SKM-1 (cell line): ENCODE results near the gene GBX1.

Experiments used
- DNase-seq: peaks from one replicate; lab custom pipeline; 2025; ENCODE audit not compliant: unreplicated experiment; lab: John Stamatoyannopoulos, UW

Gene GBX1

GRCh38 chr7:151141311-151141854, 26.1 kb downstream of the GBX1 start:
- DNase-seq: no peak

GRCh38 chr7:151140826-151141225, 26.7 kb downstream of the GBX1 start:
- DNase-seq: no peak

- DNase-seq: no peak
These were observed 27.7 kb downstream of the GBX1 start for GRCh38 chr7:151139791-151140190.

GRCh38 chr7:151139071-151139790, 28.3 kb downstream of the GBX1 start:
- DNase-seq: no peak

- DNase-seq: no peak
These were observed 29.2 kb downstream of the GBX1 start for GRCh38 chr7:151138153-151138851.

GRCh38 chr7:151137791-151138152, 29.7 kb downstream of the GBX1 start:
- DNase-seq: no peak

- DNase-seq: no peak
These were observed 30.3 kb downstream of the GBX1 start for GRCh38 chr7:151137076-151137675.

- no peak for DNase-seq
These were observed 31.3 kb downstream of the GBX1 start for GRCh38 chr7:151135866-151136843.

GRCh38 chr7:151135525-151135845, 32.0 kb downstream of the GBX1 start:
- DNase-seq: no peak

GRCh38 chr7:151134743-151135524, 32.6 kb downstream of the GBX1 start:
- no peak for DNase-seq

GRCh38 chr7:151133986-151134742, 33.3 kb downstream of the GBX1 start:
- no peak for DNase-seq

- no peak for DNase-seq
These were observed 34.1 kb downstream of the GBX1 start for GRCh38 chr7:151133266-151133985.

GRCh38 chr7:151132461-151133205, 34.9 kb downstream of the GBX1 start:
- no peak for DNase-seq

GRCh38 chr7:151131592-151132293, 35.8 kb downstream of the GBX1 start:
- DNase-seq: no peak

- DNase-seq: no peak
These were observed 36.3 kb downstream of the GBX1 start for GRCh38 chr7:151131224-151131591.

- DNase-seq: no peak
These were observed 36.7 kb downstream of the GBX1 start for GRCh38 chr7:151130741-151131157.

GRCh38 chr7:151129960-151130591, 37.4 kb downstream of the GBX1 start:
- DNase-seq: no peak
